ENCODE data around the gene CNTD1. TPM values are rescaled to one million over a fixed set of nuclear protein-coding genes. Genes with fewer than 3 reads are reported as not detected.

Gene CNTD1
- total RNA-seq, 1 donor from 2014 or later = not detected

GRCh38 chr17:42780851-42781638 lies 17.6 kb upstream of the CNTD1 start:
- Mint-ChIP-seq H3K4me3 (ENCODE audit: unreplicated experiment) (peak overlapping the region; percentile 92), H3K27me3 (ENCODE audit: low read depth, unreplicated experiment) (no peaks in the 10 kb centered on the region), H3K27ac (ENCODE audit: unreplicated experiment) (peak overlapping the region; percentile 83), H3K36me3 (ENCODE audit: low read depth, unreplicated experiment) (peaks cover 11% of the 10 kb centered on the region), H3K4me1 (ENCODE audit: low read depth, unreplicated experiment) (peaks cover 27% of the 10 kb centered on the region), H3K9me3 (ENCODE audit: unreplicated experiment) (no peaks in the 10 kb centered on the region)
- Histone ChIP-seq H3K4me1 (ENCODE audit: insufficient read depth, low read length) (peaks cover 45% of the 10 kb centered on the region), H3K27me3 (ENCODE audit: insufficient read depth, low read length) (no peaks in the 10 kb centered on the region), H3K9ac (ENCODE audit: low read length) (peak overlapping the region; percentile 85), H3K36me3 (ENCODE audit: insufficient read depth, low read length) (peaks cover 10% of the 10 kb centered on the region), H4K20me1 (ENCODE audit: insufficient read depth, low read length) (peaks cover 37% of the 10 kb centered on the region), H3K4me2 (ENCODE audit: low read length) (peak overlapping the region; percentile 96), H3K79me2 (ENCODE audit: insufficient read depth, low read length) (peaks cover 47% of the 10 kb centered on the region), H3K4me3 (ENCODE audit: insufficient read depth, low read depth, low read length) (peak overlapping the region; percentile 85), H3K9me3 (ENCODE audit: insufficient read depth, low read depth, low read length) (no peaks in the 10 kb centered on the region), H3K27ac (ENCODE audit: low read depth, low read length) (peak overlapping the region; percentile 36), H2AFZ (ENCODE audit: low read depth, low read length) (no peak overlapping the region)
- FAIRE-seq = no peak
- TF ChIP-seq EZH2 (IDR thresholded peaks at IDR 0.05; ENCODE audit: insufficient read depth, low read length) = no peak
- no peak for TF ChIP-seq CTCF (IDR thresholded peaks at IDR 0.05; ENCODE audit: insufficient read depth, low read depth, low read length)
- DNase-seq (ENCODE audit: low read depth) = no peak

GRCh38 chr17:42781639-42782165 lies 17.0 kb upstream of the CNTD1 start:
- peak overlapping the region; percentile 96 for H3K4me2 ChIP-seq (ENCODE audit: low read length)
- H3K27me3 ChIP-seq (ENCODE audit: insufficient read depth, low read length) = no peaks in the 10 kb centered on the region
- Mint-ChIP-seq H3K36me3 (ENCODE audit: low read depth, unreplicated experiment) (peaks cover 11% of the 10 kb centered on the region), H3K4me3 (ENCODE audit: unreplicated experiment) (peak overlapping the region; percentile 92), H3K4me1 (ENCODE audit: low read depth, unreplicated experiment) (peaks cover 25% of the 10 kb centered on the region), H3K9me3 (ENCODE audit: unreplicated experiment) (no peaks in the 10 kb centered on the region), H3K27ac (ENCODE audit: unreplicated experiment) (peak overlapping the region; percentile 83), H3K27me3 (ENCODE audit: low read depth, unreplicated experiment) (no peaks in the 10 kb centered on the region)
- DNase-seq (ENCODE audit: low read depth) (no peak), FAIRE-seq (no peak)
- peaks cover 43% of the 10 kb centered on the region for H3K4me1 ChIP-seq (ENCODE audit: insufficient read depth, low read length)
- no peaks in the 10 kb centered on the region for H3K9me3 ChIP-seq (ENCODE audit: insufficient read depth, low read depth, low read length)
- H3K27ac ChIP-seq (ENCODE audit: low read depth, low read length) = peak overlapping the region; percentile 10
- peaks cover 10% of the 10 kb centered on the region for H3K36me3 ChIP-seq (ENCODE audit: insufficient read depth, low read length)
- TF ChIP-seq EZH2 (IDR thresholded peaks at IDR 0.05; ENCODE audit: insufficient read depth, low read length) (no peak), CTCF (IDR thresholded peaks at IDR 0.05; ENCODE audit: insufficient read depth, low read depth, low read length) (no peak)
- H3K9ac ChIP-seq (ENCODE audit: low read length) = peak overlapping the region; percentile 85
- H3K79me2 ChIP-seq (ENCODE audit: insufficient read depth, low read length) = peaks cover 47% of the 10 kb centered on the region
- H3K4me3 ChIP-seq (ENCODE audit: insufficient read depth, low read depth, low read length) = peak overlapping the region; percentile 85
- peaks cover 42% of the 10 kb centered on the region for H4K20me1 ChIP-seq (ENCODE audit: insufficient read depth, low read length)
- no peak overlapping the region for H2AFZ ChIP-seq (ENCODE audit: low read depth, low read length)
